GM21786 (cell line): ENCODE data around the gene ALKBH3.
A peak's percentile ranks its signal among the peaks of the same experiment; 100 is the strongest.

Experiments used
- ATAC-seq: cut with Tn5 transposase; IDR thresholded peaks from one replicate; pipeline ENCODE4 v1.9.1; 2021; ENCODE audit not compliant: unreplicated experiment

ALKBH3 gene

DNA sequence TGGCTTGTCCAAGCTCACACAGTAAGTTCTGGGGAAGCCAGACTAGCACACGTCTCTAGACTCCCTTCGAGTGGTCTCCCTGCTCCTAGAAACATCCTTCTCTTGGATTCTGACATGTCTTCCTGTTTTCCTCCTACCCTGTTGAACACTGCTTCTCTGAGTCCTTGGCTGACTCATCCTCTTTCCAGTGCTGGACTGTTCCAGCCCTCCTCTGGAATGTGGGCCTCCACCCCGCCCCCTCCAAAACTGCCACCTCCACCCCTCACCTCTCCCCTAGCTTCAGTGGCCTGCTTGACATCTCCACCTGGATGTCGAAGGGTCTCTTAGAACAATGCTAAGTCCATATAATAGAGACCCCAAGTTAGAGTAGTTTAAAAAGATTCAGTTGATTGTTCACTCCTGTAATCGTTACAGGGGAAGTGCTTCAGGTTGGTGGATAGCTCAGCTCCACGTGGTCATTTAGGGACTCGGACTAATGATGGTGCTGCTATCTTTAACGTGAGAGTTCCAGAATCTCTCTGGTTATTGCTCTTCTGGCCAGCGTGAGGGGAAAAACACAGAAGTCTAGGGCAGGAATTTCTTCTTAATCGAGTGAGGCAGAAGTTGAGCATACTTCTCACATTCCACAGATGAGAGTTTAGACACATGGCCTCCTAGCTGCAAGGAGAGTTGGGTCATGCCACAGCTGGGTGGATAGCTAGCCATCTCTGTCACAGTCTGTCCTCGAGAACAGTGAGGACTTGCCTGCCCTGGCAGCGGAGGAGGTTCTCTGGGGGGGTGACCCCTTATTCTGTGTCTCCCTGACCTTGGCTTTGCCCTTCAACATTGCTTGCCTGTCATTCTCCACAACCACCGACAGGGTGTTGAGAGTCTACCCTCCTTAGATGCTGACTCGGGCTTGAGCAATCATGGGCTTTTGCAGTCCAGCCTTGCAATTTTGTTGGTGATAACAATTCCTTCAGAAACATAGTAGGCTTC is 57.1 kb downstream of the ALKBH3 start:
- ATAC-seq, result no peak

DNA sequence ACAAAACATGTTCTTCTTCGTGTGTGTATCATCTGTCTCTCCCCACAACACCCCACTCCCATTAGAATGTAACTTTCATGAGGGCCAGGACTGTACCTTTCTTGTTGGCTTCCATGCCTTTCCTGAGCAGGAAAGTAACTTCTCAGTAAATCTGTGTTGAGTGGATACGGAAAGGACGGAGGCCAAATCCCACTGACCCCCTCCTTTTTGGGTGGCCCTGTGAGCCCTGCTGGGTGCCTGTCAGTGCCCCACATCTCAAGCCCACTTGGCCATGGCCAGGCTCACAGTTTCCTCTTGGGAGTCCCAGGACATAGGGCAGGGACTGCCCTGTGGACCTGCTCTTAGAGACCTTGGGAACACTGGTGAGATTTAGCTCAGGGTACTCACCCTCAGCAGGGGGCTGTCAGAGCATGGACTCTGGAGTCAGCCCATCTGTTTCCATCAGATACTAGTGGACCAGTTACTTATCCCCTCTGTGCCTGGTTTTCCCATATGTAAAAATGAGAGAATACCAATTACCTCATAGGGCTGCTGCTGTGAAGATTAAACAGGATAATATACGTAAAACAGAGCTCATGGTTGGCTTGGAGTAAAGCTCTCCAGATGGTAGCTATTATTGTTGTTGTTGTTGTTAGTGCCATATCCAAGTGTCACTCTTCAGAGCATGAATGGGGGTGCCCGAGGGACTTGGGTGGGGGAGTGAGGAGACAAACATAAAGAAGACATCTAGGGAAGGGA is 60.8 kb downstream of the ALKBH3 start:
- ATAC-seq, result no peak

GRCh38 chr11:43942662-43943371 is 62.2 kb downstream of the ALKBH3 start:
- ATAC-seq, result no peak

DNA sequence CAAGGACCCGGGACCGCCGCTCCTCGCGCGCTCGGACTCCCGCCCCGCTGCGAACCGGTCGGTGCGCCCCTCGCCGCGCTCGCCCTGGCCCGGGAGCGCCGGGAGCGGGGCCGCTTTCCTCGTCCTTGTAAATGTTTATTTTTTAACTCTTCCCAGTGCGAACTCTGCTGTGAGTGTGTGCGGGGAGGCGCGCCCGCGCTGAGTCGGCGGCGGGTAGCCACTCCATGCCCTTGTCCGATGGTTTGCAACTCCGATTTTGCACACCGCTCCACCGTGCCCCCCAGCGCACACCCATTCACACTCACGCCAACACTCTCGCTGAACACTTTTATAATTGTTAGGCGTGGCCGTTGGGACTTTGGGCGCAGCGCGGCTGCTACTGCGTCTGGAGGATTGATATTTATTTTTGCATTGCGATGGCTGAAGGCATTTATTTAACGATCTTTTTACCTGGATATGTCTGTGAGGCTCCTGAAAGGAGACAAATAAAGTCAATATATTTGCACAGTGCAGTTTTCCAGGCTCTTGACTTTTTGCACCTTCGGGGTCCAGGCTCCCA is 62.8 kb downstream of the ALKBH3 start:
- no peak for ATAC-seq

DNA sequence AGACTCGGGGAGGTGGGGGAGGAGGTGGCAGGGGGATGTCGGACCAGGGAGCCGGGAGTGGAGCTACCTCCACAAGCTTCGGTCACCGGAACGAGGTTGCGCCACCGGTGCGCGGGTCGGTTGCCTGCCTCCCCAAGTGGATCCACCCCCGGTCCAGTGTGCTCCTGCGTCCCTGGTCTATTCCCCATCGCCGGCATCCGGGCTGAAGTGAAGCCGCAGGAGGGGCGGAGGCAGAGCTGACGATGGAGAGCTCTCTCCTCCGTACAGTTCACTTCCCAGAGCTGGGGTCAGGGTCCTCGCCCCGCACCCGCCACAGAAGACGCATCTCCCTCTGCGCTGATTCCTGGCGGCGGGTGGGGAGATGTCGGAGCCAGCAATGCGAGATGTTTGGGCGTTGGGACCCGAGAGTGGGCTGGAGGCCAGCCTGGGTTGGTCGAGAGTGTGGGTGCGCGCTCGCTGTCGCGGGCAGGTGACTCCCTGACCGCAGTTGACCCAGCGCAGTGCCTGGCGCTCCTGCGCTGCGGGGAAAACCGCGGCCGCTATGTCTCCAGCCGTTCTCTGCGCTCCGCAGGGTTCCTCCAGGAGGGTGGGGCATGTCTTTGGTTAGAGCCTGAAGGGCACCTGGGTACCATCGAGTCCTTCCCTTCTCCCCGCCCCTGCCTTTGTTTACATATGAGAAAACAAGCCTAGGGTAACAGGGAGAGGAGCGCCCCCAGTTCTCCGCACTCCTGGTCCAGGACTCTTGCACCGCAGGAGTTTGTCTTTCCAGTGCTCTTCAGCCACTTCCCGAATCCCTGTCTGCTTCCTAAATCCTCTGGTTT is 63.5 kb downstream of the ALKBH3 start:
- ATAC-seq, result no peak

GRCh38 chr11:43944761-43945311 is 64.2 kb downstream of the ALKBH3 start:
- ATAC-seq, result peak; percentile 59

GRCh38 chr11:43947003-43947500 is 66.4 kb downstream of the ALKBH3 start:
- ATAC-seq, result no peak

DNA sequence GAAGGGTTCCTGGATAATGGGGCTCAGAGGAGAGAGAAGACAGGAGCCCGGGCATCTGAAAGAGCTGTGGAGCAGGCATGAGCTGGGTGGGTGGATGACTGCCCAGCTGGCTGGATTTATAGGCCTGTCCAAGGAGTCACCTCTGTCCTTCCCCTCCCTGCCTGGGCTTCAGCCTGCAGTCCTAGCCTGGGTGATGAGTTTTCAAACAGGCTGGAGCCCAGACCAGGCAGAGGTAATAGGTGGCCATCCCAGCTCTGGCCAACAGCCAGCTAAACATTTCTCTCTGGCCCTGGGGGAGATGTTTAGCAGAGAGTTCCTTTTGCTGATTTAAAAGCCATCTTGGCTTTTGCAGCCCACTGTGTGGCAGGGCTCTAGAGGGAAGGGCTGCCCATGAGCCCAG is 67.2 kb downstream of the ALKBH3 start:
- ATAC-seq, result no peak

GRCh38 chr11:43948341-43949225 is 68.0 kb downstream of the ALKBH3 start:
- ATAC-seq, result no peak

DNA sequence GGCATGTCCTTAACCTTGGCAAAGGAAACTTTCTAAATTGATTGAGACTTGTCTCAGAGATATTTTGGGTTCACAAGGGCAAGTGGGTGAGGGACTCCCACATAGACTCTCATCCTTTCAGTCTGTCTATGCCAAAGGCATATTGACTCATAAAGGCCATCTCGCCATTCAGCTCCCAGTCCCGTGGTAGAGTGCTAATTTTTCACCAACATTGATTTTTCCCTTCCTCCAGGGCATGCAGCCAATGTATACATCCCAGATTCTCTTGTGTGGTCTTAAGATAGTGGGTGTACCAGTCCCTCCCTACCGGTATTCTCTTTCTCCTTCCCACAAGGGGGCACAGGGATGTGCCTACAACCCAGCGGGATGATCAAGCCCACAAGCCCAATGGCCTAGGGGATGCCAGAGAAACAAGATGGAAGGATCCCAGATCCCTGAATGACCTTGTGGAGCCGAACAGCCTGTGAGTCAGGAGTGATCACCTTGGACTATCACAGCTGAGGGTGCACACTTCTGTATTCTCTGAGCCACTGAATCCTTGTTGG is 69.8 kb downstream of the ALKBH3 start:
- ATAC-seq, result no peak

- no peak for ATAC-seq
Observed at GRCh38 chr11:43951231-43951630, 70.6 kb downstream of the ALKBH3 start.

GRCh38 chr11:43952020-43952400 is 71.4 kb downstream of the ALKBH3 start:
- ATAC-seq, result no peak

DNA sequence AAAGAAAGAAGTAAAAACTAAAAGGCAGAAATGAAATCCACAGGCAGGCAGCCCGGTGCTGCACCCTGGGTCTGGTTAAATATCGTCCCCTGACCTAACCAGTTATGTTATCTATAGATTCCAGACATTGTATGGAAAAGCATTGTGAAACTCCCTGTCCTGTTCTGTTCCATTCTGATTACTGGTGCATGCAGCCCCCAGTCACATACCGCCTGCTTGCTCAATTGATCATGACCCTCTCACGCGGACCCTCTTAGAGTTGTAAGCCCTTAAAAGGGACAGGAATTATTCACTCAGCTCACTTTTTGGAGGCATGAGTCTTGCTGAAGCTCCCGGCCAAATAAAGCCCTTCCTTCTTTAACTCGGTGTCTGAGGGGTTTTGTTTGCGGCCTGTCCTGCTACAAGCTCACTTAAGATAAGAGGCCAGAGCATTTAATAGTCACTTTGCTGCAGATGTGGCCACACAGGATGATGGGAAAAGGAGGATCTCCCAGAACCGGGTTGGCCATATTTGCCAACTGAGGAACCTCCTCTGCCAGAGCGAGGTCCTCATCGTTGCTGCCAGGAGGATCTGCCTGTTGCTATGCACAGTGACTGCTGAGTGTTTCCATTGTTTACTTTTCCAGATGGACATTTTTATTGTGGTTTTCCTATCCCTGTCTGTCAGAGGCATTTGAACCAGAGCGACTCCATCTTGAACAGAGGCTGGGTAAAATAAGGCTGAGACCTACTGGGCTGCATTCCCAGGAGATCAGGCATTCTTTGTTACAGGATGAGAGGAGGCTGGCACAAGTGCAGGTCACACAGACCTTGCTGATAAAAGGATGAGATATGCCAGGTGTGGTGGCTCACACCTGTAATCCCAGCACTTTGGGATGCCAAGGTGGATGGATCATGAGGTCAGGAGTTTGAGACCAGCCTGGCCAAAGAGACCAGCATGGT is 72.0 kb downstream of the ALKBH3 start:
- ATAC-seq, result no peak

DNA sequence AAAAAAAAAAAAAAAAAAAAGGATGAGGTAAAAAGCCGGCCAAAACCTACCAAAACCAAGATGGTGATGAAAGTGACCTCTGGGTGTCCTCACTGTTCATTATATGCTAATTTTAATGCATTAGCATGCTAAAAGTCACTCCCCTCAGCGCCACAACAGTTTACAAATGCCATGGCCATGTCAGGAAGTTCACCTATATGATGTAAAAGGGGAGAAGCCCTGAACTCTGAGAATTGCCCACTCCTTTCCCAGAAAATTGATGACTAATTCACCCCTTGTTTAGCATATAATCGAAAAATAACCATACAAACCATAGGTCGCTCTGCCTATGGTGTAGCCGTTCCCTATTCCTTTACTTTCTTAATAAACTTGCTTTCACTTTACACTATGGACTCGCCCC is 72.9 kb downstream of the ALKBH3 start:
- no peak for ATAC-seq

GRCh38 chr11:43954241-43954640 is 73.6 kb downstream of the ALKBH3 start:
- no peak for ATAC-seq

DNA sequence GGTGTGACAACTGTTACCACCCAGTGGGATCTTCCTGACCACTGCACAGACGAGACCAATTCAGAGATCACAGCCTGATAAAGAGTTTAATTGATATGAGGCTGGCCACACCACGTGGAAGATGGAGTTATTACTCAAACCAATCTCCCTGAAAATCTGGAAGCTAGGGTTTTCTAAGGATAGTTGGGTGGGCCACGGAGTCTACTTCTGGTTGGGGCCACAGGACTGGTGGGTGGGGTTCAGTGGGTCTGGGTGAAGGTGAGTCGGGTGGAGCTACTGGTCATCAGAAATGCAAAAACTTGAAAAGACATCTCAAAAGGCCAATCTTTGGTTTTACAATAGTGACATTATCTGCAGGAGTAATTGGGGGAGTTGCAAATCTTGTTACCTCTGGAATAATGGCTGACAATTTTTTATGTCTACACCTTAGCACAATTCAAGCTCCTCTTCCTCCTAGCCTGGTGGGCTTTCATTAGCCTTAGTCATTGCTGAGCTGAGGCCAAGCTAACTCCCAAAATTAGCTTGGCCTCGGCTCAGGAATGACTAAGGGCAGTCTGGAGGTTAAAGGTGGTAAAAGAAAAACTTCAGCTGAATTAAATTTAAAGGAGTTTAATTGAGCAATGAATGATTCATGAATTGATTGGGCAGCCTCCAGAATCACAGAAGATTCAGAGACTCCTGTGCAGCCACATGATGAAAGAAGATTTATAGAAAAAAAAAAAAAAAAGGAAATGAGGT is 74.9 kb downstream of the ALKBH3 start:
- no peak for ATAC-seq

DNA sequence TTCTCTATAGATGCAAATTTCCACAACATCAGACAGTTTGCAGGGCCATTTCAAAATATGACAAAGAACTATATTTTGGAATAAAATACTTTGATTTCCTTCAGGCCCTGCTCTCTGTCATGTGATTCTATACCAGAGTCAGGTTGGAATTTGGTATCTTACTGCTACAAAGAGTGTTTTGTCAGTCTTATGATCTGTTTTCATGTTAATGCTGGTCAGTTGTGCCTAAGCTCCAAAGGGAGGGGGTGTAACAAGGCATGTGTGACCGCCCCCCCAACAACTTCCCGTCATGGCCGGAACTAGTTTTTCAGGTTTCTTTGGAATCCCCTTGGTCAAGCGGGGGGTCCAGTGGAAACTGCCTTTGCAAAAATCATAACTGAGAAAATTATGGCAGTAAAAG is 76.9 kb downstream of the ALKBH3 start:
- ATAC-seq, result no peak
